IMR-90 (cell line): ENCODE data around the gene SYCE3. TPM values are rescaled to one million over a fixed set of nuclear protein-coding genes. Genes with fewer than 3 reads are reported as not detected.

Experiments
- ATAC-seq: fragments of 200-7000 bp; cut with Tn5 transposase; 2 replicates; pipeline ENCODE4 v1.9.1; 2020; ENCODE audit warnings: low read depth, mild to moderate bottlenecking, moderate library complexity
- BruUV-seq: library from RNA; stranded (reverse); fragments of 400-500 nt; replicated peaks from 2 replicates; lab custom pipeline; 2021; lab: Mats Ljungman, UMichigan
- CTCF ChIA-PET: fragments of 300-600 bp; formaldehyde crosslinking; extraction: SDS; loops from one replicate; lab custom pipeline; 2021; ENCODE audit warnings: antibody characterized with exemption; lab: Yijun Ruan, JAX
- POLR2A ChIA-PET: fragments of 300-600 bp; sonication (Branson Sonifier 250); formaldehyde crosslinking; loops from one replicate; lab custom pipeline; 2022; ENCODE audit warnings: antibody characterized with exemption; ENCODE audit not compliant: unreplicated experiment; lab: Charles Lee
- DNase-seq: peaks from one replicate; pipeline ENCODE4 v3.0.0; 2013
- H2AFZ ChIP-seq: replicated peaks from 2 replicates; pipeline ENCODE3; 2013; ENCODE audit warnings: low read length, mild to moderate bottlenecking; ENCODE audit not compliant: poor library complexity
- H2AK5ac ChIP-seq: 2 replicates; pipeline ENCODE4 v1.6.1; 2013; ENCODE audit warnings: low read depth, low read length, inconsistent platforms
- H2AK9ac ChIP-seq: replicated peaks from 2 replicates; pipeline ENCODE3; 2013; ENCODE audit warnings: mild to moderate bottlenecking, low read depth, low read length, moderate library complexity; ENCODE audit not compliant: poor library complexity
- H2BK120ac ChIP-seq: 2 replicates; pipeline ENCODE4 v1.6.1; 2013; ENCODE audit warnings: low read depth, low read length, inconsistent platforms
- H2BK15ac ChIP-seq: 3 replicates; pipeline ENCODE4 v1.6.1; 2013; ENCODE audit warnings: low read depth, low read length, inconsistent platforms
- H2BK20ac ChIP-seq: 2 replicates; pipeline ENCODE4 v1.6.1; 2013; ENCODE audit warnings: low read depth, mild to moderate bottlenecking, inconsistent platforms, low read length, moderate library complexity
- H2BK5ac ChIP-seq: 2 replicates; pipeline ENCODE4 v1.6.1; 2013; ENCODE audit warnings: mild to moderate bottlenecking, low read depth, low read length, inconsistent platforms; ENCODE audit not compliant: poor library complexity, severe bottlenecking
- H3K14ac ChIP-seq: replicated peaks from 2 replicates; pipeline ENCODE4 v1.6.1; 2013; ENCODE audit warnings: low read depth, low read length, inconsistent platforms
- H3K18ac ChIP-seq: 2 replicates; pipeline ENCODE4 v1.6.1; 2013; ENCODE audit warnings: low read depth, low read length, control low read depth
- H3K23ac ChIP-seq: 2 replicates; pipeline ENCODE4 v1.6.1; 2013; ENCODE audit warnings: low read depth, low read length, inconsistent platforms
- H3K27ac ChIP-seq: 2 replicates; pipeline ENCODE4 v1.5.1; 2013; ENCODE audit warnings: mild to moderate bottlenecking, control low read depth, low read length; ENCODE audit not compliant: insufficient read depth
- H3K27me3 ChIP-seq: 2 replicates; pipeline ENCODE4 v1.6.1; 2013; ENCODE audit warnings: low read length; ENCODE audit not compliant: control insufficient read depth, insufficient read depth
- H3K36me3 ChIP-seq: 2 replicates; pipeline ENCODE4 v1.6.1; 2013; ENCODE audit warnings: low read length, mixed read lengths; ENCODE audit not compliant: control insufficient read depth, insufficient read depth
- H3K4ac ChIP-seq: 2 replicates; pipeline ENCODE4 v1.6.1; 2013; ENCODE audit warnings: low read depth, low read length, inconsistent platforms
- H3K4me1 ChIP-seq: 2 replicates; pipeline ENCODE4 v1.6.1; 2013; ENCODE audit warnings: low read length, mixed read lengths; ENCODE audit not compliant: control insufficient read depth, insufficient read depth
- H3K4me2 ChIP-seq: 2 replicates; pipeline ENCODE4 v1.6.1; 2013; ENCODE audit warnings: low read depth, mild to moderate bottlenecking, control low read depth, low read length, moderate library complexity
- H3K4me3 ChIP-seq: 2 replicates; pipeline ENCODE4 v1.5.1; 2013; ENCODE audit warnings: low read depth, mild to moderate bottlenecking, control low read depth, low read length, moderate library complexity; ENCODE audit not compliant: insufficient read depth
- H3K56ac ChIP-seq: 2 replicates; pipeline ENCODE4 v1.6.1; 2013; ENCODE audit warnings: low read length, inconsistent platforms; ENCODE audit not compliant: insufficient read depth; ENCODE audit errors: extremely low read depth
- H3K79me1 ChIP-seq, 2 experiments: 2 replicates each; pipeline ENCODE4 v1.6.1; 2013; ENCODE audit warnings: low read length in 2 of 2, inconsistent platforms in 1 of 2, low read depth in 1 of 2
- H3K9ac ChIP-seq: 2 replicates; pipeline ENCODE4 v1.6.1; 2013; ENCODE audit warnings: low read depth, low read length, control low read depth
- H3K9me1 ChIP-seq: 2 replicates; pipeline ENCODE4 v1.6.1; 2013; ENCODE audit warnings: low read length, inconsistent platforms; ENCODE audit not compliant: insufficient read depth
- H3K9me3 ChIP-seq: 2 replicates; pipeline ENCODE4 v1.6.1; 2013; ENCODE audit warnings: low read length; ENCODE audit not compliant: control insufficient read depth, insufficient read depth
- H4K20me1 ChIP-seq: 2 replicates; pipeline ENCODE4 v1.6.1; 2013; ENCODE audit warnings: low read length, inconsistent platforms; ENCODE audit not compliant: insufficient read depth
- H4K5ac ChIP-seq: 2 replicates; pipeline ENCODE4 v1.6.1; 2013; ENCODE audit warnings: mild to moderate bottlenecking, low read depth, low read length, control low read depth
- H4K8ac ChIP-seq, 2 experiments: 2 replicates each; pipeline ENCODE4 v1.6.1; 2013; ENCODE audit warnings: low read depth in 2 of 2, low read length in 2 of 2, control low read depth in 1 of 2, inconsistent platforms in 1 of 2
- H4K91ac ChIP-seq: 2 replicates; pipeline ENCODE4 v1.6.1; 2013; ENCODE audit warnings: low read depth, low read length, inconsistent platforms; ENCODE audit not compliant: insufficient read depth
- CHD1 ChIP-seq: IDR thresholded peaks from 2 replicates; pipeline ENCODE4 v1.6.1; 2012; ENCODE audit warnings: low read depth, low read length, improper control_type of control experiment
- FOS ChIP-seq: fragments of 150-350 bp; IDR thresholded peaks from 2 replicates; pipeline ENCODE4 v1.6.1; 2016; ENCODE audit warnings: low read depth, low read length
- MXI1 ChIP-seq: IDR thresholded peaks from 2 replicates; pipeline ENCODE4 v1.6.1; 2012; ENCODE audit warnings: low read depth, mild to moderate bottlenecking, low read length, moderate library complexity, borderline replicate concordance
- WGBS, 2 experiments: methylation state at CpG; one replicate each; pipeline versions ENCODE4 v1.1.5 to v1.1.7; 2013; ENCODE audit warnings: missing lambda C conversion rate in 2 of 2; ENCODE audit not compliant: insufficient read length in 1 of 2; ENCODE audit errors: extremely low coverage in 2 of 2; 5-methylcytosine and 5-hydroxymethylcytosine counted together
- dilution Hi-C: fragments of 300-500 bp; cut with HindIII; formaldehyde crosslinking; loops from one replicate; pipeline ENCODE4 v1.14.3; 2018; ENCODE audit warnings: low sequenced_read_pairs; ENCODE audit not compliant: unreplicated experiment
- in situ Hi-C: fragments of 300-500 bp; cut with MboI; formaldehyde crosslinking; loops from 3 replicates; pipeline ENCODE4 v1.14.3; 2019; ENCODE audit warnings: low sequenced_read_pairs, inconsistent platforms, mixed read lengths
- intact Hi-C: fragments of 100-400 bp; cut with micrococcal nuclease; formaldehyde crosslinking; loops from 2 replicates; pipeline ENCODE4 v1.10.0; 2022
- polyA plus RNA-seq, 3 experiments: library from polyadenylated mRNA; depleted of rRNA; stranded (reverse); fragments of >200 nt; gene quantifications; 2 replicates each; pipeline ENCODE4 v1.2.3, GENCODE V29; 2012; ENCODE audit warnings: low replicate concordance in 1 of 3
- total RNA-seq: library from RNA; depleted of rRNA; stranded (reverse); fragments of >200 nt; gene quantifications from 2 replicates; pipeline ENCODE4 v1.2.3, GENCODE V29; 2012

SYCE3 gene
- total and polyA plus RNA-seq, 2 of the 4 experiments (the other 2 are of a cell fraction): not detected

GRCh38 chr22:50571264-50572175 is 8.8 kb upstream of the SYCE3 start:
- peak overlapping the region; percentile 63 for H2AFZ ChIP-seq
- H3K36me3 ChIP-seq: no peaks in the 10 kb centered on the region; the same call in 1 of the 2 replicates
- no peaks in the 10 kb centered on the region for H3K9me1 ChIP-seq
- no peak overlapping the region for H4K5ac ChIP-seq
- no peak overlapping the region; the same call in 1 of the 2 replicates for H3K56ac ChIP-seq
- dilution Hi-C loops: no loop called here
- DNase-seq (no peak), ATAC-seq (no peak)
- BruUV-seq: no TSS peak
- H3K79me1 ChIP-seq: no peaks in the 10 kb centered on the region
- no peak overlapping the region for H4K8ac ChIP-seq
- H3K14ac ChIP-seq: no peak overlapping the region
- no peak overlapping the region for H4K91ac ChIP-seq
- TF ChIP-seq CHD1 (no peak), MXI1 (no peak), FOS (no peak)
- no peak overlapping the region for H2BK5ac ChIP-seq
- no peak overlapping the region for H3K4me3 ChIP-seq
- H2BK120ac ChIP-seq: no peak overlapping the region
- no peaks in the 10 kb centered on the region for H3K4me1 ChIP-seq
- 66% methylated on average over 11 of the region's 26 CpGs; no CpG with 5 or more reads in 1 of the 2 experiments for WGBS, 2 experiments
- H3K18ac ChIP-seq: no peak overlapping the region
- no peak overlapping the region for H2AK5ac ChIP-seq
- POLR2A ChIA-PET: no interaction called here
- no peaks in the 10 kb centered on the region for H4K20me1 ChIP-seq
- in situ Hi-C loops: no loop called here
- no peak overlapping the region for H3K27ac ChIP-seq
- no peak overlapping the region for H2AK9ac ChIP-seq
- intact Hi-C loops: no loop called here
- H3K9me3 ChIP-seq: no peaks in the 10 kb centered on the region
- H2BK15ac ChIP-seq: no peak overlapping the region
- no peak overlapping the region for H3K4ac ChIP-seq
- no peak overlapping the region for H3K9ac ChIP-seq
- no peak overlapping the region for H3K4me2 ChIP-seq
- H3K27me3 ChIP-seq: 0 out of 2 replicates have a peak, but pooled peaks cover 1% of the 10 kb centered on the region
- no peak overlapping the region for H2BK20ac ChIP-seq
- H3K23ac ChIP-seq: no peak overlapping the region
- CTCF ChIA-PET: interaction anchor here (1.7 kb wide), 1 partner anchor 9 kb away, joined by 7 read pairs; the partner anchor contains the start of gene SYCE3
